ENCODE results near the gene DHRSX. TPM values are rescaled to one million over a fixed set of nuclear protein-coding genes. Genes with fewer than 3 reads are reported as not detected.
"Not testable (repeated sequence)": the region's sequence is repeated elsewhere in the genome, so short reads cannot be mapped to it uniquely, and the experiment has no call there.

Gene DHRSX
- total RNA-seq, 2 donors from 2014 or later, result 11.6 to 14.2 TPM

DNA sequence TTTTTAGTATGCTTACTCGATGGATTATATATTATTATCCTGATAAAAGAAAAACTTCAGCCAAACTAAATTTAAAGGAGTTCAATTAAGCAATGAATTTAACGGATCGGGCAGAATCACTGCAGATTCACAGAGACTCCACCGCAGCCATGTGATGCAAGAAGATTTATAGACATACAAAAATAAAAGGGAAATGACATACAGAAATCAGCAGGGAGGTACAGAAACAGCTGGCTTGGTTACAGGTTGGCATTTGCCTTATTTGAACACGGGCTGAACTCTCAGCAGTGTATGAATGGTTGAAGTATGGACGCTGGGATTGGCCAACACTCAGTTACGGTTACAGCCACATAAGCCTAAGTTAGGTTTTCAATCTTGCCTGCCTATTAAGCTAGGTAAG is 35.4 kb upstream of the DHRSX start:
- Mint-ChIP-seq H3K4me1 (no peaks in the 10 kb centered on the region), H3K36me3 (ENCODE audit: low read depth) (no peaks in the 10 kb centered on the region), H3K27me3 (peaks cover 20% of the 10 kb centered on the region), H3K4me3 (no peak overlapping the region), H3K27ac (no peak overlapping the region)
- DNase-seq, result no peak
- H3K9me3 ChIP-seq (ENCODE audit: control insufficient read depth, low read length, poor library complexity, severe bottlenecking), result no peaks in the 10 kb centered on the region
- ATAC-seq, result no peak

DNA sequence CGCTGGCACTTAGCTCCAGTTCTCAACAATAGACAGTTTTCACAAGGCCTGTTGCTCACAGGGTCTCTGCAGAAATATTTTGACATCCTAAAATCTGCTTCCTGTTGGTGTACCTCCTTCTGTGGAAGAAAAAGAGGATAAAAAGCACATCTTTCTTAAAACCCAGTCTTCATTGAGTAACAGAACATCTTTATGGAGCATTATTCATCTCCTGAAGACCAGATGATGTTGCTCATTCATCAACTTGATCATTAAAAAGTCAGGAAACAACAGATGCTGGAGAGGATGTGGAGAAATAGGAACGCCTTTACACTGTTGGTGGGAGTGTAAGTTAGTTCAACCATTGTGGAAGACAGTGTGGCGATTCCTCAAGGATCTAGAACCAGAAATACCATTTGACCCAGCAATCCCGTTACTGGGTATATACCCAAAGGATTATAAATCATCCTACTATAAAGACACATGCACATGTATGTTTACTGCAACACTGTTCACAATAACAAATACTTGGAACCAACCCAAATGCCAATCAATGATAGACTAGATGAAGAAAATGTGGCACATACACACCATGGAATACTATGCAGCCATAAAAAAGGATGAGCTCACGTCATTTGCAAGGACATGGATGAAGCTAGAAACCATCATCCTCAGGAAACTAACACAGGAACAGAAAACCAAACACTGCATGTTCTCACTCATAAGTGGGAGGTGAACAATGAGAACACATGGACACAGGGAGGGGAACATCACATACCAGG is 33.7 kb upstream of the DHRSX start:
- H3K9me3 ChIP-seq (ENCODE audit: control insufficient read depth, low read length, poor library complexity, severe bottlenecking); H3K27ac Mint-ChIP-seq; H3K4me3 Mint-ChIP-seq; ATAC-seq; DNase-seq; H3K4me1 Mint-ChIP-seq; H3K36me3 Mint-ChIP-seq (ENCODE audit: low read depth): not testable (repeated sequence)
- H3K27me3 Mint-ChIP-seq, result peaks cover 15% of the 10 kb centered on the region

DNA sequence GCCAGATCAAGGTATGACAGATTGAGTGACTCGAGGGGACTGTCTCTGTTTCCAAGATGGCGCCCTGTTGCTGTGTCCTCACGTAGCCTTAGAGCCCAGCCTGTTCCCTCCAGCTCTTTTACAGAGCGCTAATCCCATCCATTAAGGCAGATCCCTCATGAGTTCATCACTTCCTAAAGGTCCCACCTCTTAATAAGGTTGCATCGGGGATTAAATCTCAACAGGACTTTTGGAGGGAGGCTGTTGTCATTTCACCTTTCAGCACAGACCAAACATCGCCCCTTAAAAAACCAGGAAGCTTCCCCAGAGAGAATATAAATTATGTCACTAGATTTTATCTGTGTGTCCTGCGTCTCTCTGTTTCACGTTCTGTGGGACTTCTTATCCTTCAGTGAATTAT is 32.6 kb upstream of the DHRSX start:
- H3K27me3 Mint-ChIP-seq, result peaks cover 13% of the 10 kb centered on the region
- no peaks in the 10 kb centered on the region for H3K4me1 Mint-ChIP-seq
- ATAC-seq, result no peak
- H3K9me3 ChIP-seq (ENCODE audit: control insufficient read depth, low read length, poor library complexity, severe bottlenecking), result no peaks in the 10 kb centered on the region
- no peak overlapping the region for H3K4me3 Mint-ChIP-seq
- no peak overlapping the region for H3K27ac Mint-ChIP-seq
- H3K36me3 Mint-ChIP-seq (ENCODE audit: low read depth), result no peaks in the 10 kb centered on the region
- DNase-seq, result no peak

DNA sequence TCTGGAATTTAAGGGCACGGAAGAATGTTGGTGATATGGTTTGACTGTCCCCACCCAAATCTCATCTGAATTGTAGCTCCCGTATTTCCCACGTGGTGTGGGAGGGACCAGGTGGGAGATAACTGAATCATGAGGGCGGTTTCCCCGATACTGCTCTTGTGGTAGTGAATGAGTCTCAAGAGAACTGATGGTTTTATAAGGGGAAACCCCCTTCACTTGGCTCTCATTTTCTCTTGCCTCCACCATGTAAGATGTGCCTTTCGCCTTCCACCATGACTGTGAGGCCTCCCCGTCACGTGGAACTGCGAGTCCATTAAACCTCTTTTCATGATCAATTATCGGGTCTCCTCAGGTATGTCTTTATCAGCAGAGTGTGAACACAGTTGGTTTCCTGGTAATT is 25.6 kb upstream of the DHRSX start:
- ATAC-seq (no peak), DNase-seq (no peak)
- H3K4me1 Mint-ChIP-seq, result no peaks in the 10 kb centered on the region
- H3K27ac Mint-ChIP-seq, result no peak overlapping the region
- peaks cover 3% of the 10 kb centered on the region for H3K36me3 Mint-ChIP-seq (ENCODE audit: low read depth)
- H3K27me3 Mint-ChIP-seq, result peaks cover 21% of the 10 kb centered on the region
- no peak overlapping the region for H3K4me3 Mint-ChIP-seq
- no peaks in the 10 kb centered on the region for H3K9me3 ChIP-seq (ENCODE audit: control insufficient read depth, low read length, poor library complexity, severe bottlenecking)

DNA sequence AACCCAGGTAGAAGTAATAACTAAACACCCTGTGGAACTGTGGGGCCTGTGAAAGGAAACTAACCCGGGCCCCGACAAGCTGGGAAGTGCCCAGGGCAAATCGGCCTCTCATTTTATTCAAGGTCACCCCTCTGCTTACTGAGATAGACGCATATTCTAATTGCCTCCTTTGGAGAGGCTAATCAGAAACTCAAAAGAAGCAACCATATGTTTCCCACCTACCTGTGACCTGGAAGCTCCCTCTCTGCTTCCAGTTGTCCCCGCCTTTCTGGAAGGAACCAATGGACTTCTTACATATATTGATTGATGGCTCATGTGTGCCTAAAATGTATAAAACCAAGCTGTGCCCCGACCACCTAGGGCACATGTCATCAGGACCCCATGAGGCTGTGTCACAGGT is 23.1 kb upstream of the DHRSX start:
- H3K4me3 Mint-ChIP-seq, result no peak overlapping the region
- ATAC-seq, result no peak
- H3K9me3 ChIP-seq (ENCODE audit: control insufficient read depth, low read length, poor library complexity, severe bottlenecking), result no peaks in the 10 kb centered on the region
- H3K4me1 Mint-ChIP-seq, result no peaks in the 10 kb centered on the region
- no peak for DNase-seq
- H3K27ac Mint-ChIP-seq, result no peak overlapping the region
- peaks cover 21% of the 10 kb centered on the region for H3K27me3 Mint-ChIP-seq
- peaks cover 3% of the 10 kb centered on the region for H3K36me3 Mint-ChIP-seq (ENCODE audit: low read depth)

DNA sequence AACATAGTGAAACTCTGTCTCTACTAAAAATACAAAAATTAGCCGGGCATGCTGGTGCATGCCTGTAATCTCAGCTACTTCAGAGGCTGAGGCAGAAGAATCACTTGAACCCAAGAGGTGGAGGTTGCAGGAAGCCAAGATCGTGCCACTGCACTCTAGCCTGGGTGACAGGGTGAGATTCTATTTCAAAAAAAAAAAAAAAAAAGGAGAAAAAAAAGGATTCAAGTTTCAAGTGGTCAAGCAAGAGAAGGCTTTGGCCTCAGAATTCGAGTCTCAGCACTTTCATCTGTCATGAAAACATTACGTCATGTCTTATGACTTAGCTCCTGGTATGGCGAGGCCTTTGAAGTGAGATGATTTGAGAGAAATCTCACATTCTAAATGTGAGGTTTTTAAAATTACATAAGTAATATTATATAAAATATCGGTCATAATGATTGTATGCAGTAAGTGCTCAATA is 21.2 kb upstream of the DHRSX start:
- no peak for ATAC-seq

DNA sequence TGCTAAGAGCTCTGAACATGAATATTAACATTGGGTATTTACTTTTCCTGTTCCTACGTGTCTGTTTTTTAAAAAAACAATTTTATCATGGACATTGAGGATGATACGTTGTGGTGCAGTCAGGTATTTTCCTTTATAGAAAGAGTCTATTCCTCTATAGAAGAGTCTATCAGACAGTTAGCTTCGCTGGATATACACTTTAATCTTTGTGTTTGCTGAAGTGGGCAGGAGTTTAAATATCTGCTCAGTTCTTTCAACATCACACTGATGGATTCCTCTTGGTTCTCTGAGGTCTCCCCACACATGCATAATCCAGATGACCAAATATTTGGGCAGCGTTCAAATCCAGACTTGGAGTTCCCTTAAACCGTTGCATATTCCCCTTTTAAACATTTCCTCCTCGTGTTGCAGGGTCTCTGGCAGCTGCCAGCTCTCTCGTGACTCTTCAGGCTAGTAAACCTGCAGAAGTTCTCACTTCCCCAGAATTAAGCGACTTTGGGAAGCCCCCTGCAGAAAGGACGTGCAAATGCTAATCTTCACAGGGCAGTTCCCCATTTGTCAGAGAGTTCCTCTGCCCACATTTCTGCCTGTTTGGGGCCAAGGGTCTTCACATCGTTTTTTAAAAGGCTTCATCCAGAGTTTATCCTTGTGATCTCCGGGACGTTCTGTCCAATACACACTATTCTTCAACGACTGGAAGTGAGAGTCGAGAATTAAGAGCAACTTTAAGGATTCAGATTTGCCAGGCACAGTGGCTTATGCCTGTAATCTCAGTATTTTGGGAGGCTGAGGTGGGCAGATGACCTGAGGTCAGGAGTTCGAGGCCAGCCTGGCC is 20.5 kb upstream of the DHRSX start:
- no peak overlapping the region for H3K4me3 Mint-ChIP-seq
- no peak for DNase-seq
- ATAC-seq, result peak; percentile 60
- no peak overlapping the region for H3K27ac Mint-ChIP-seq
- no peaks in the 10 kb centered on the region for H3K36me3 Mint-ChIP-seq (ENCODE audit: low read depth)
- H3K4me1 Mint-ChIP-seq, result peaks cover 2% of the 10 kb centered on the region
- peaks cover 2% of the 10 kb centered on the region for H3K27me3 Mint-ChIP-seq
- no peaks in the 10 kb centered on the region for H3K9me3 ChIP-seq (ENCODE audit: control insufficient read depth, low read length, poor library complexity, severe bottlenecking)

More for the DNA sequence above, 21.2 kb upstream of the DHRSX start:
- H3K4me3 Mint-ChIP-seq, result no peak overlapping the region
- no peaks in the 10 kb centered on the region for H3K9me3 ChIP-seq (ENCODE audit: control insufficient read depth, low read length, poor library complexity, severe bottlenecking)
- H3K4me1 Mint-ChIP-seq, result peaks cover 2% of the 10 kb centered on the region
- peaks cover 3% of the 10 kb centered on the region for H3K36me3 Mint-ChIP-seq (ENCODE audit: low read depth)
- no peak overlapping the region for H3K27ac Mint-ChIP-seq
- no peak for DNase-seq
- H3K27me3 Mint-ChIP-seq, result peaks cover 9% of the 10 kb centered on the region

DNA sequence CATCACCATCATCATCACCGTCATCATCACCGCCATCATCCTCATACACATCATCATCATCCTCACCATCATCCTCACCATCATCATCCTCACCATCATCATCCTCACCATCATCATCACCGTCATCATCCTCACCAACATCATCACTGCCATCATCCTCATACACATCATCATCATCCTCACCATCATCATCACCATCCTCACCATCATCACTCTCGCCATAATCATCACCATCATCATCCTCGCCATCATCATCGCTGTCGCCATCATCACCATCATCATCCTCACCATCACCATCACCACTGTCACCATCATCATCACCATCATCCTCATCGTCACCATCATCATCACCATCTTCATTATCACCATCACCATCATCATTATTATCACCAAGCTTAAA is 19.8 kb upstream of the DHRSX start:
- H3K9me3 ChIP-seq (ENCODE audit: control insufficient read depth, low read length, poor library complexity, severe bottlenecking), result no peaks in the 10 kb centered on the region
- no peak overlapping the region for H3K27ac Mint-ChIP-seq
- peaks cover 2% of the 10 kb centered on the region for H3K4me1 Mint-ChIP-seq
- no peaks in the 10 kb centered on the region for H3K27me3 Mint-ChIP-seq
- DNase-seq (no peak), ATAC-seq (no peak)
- H3K36me3 Mint-ChIP-seq (ENCODE audit: low read depth), result no peaks in the 10 kb centered on the region
- no peak overlapping the region for H3K4me3 Mint-ChIP-seq

DNA sequence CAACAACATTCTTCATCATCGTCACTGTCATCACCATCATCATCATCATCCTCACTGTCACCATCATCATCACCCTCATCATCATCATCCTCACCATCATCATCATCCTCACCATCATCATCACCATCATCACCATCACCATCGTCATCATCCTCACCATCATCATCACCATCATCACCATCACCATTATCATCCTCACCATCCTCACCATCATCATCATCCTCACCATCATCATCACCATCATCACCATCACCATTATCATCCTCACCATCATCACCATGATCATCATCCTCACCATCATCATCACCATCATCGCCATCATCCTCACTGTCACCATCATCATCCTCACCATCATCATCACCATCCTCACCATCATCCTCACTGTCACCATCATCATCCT is 18.9 kb upstream of the DHRSX start:
- not testable (repeated sequence) for H3K4me1 Mint-ChIP-seq; H3K36me3 Mint-ChIP-seq (ENCODE audit: low read depth); H3K9me3 ChIP-seq (ENCODE audit: control insufficient read depth, low read length, poor library complexity, severe bottlenecking); H3K27ac Mint-ChIP-seq; H3K4me3 Mint-ChIP-seq; DNase-seq; H3K27me3 Mint-ChIP-seq; ATAC-seq

DNA sequence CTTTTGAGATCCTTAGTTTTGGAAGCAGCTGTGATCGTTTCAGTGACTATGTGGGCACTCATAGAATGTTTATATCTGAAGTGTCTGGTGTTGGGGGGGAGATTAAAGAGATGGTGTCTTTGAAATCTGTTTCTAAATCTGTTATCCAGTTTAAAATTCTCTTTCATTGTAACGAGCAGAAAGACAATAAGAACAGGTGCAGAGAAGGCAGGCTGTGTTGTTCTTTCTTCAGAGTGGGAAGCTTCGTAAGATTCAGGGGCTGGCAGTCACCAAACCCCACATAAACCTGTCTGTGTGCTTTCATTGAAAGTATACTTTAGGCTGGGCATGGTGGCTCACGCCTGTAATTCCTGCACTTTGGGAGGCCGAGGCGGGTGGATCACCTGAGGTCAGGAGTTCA is 16.3 kb upstream of the DHRSX start:
- Mint-ChIP-seq H3K4me3 (no peak overlapping the region), H3K27ac (no peak overlapping the region), H3K4me1 (peaks cover 2% of the 10 kb centered on the region), H3K36me3 (ENCODE audit: low read depth) (no peaks in the 10 kb centered on the region), H3K27me3 (peaks cover 7% of the 10 kb centered on the region)
- ATAC-seq (no peak), DNase-seq (no peak)
- no peaks in the 10 kb centered on the region for H3K9me3 ChIP-seq (ENCODE audit: control insufficient read depth, low read length, poor library complexity, severe bottlenecking)

DNA sequence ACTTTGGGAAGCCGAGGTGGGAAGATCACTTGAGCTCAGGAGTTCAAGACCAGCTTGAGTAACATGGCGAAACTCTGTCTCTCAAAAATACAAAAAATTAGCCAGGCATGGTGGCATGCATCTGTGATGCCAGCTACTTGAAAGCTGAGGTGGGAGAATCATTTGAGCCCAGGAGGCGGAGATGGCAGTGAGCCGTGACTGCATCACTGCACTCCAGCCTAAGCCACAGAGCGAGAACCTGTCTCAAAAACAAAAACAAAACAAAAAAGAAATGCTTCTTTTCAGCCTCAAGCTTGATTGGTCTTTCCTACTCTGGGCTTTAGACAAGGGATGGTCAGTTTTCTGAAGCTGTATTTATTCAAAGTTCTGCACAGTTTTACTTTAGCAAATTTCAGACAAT is 15.8 kb upstream of the DHRSX start:
- DNase-seq (no peak), ATAC-seq (peak; percentile 39)
- H3K9me3 ChIP-seq (ENCODE audit: control insufficient read depth, low read length, poor library complexity, severe bottlenecking), result no peaks in the 10 kb centered on the region
- no peak overlapping the region for H3K4me3 Mint-ChIP-seq
- H3K4me1 Mint-ChIP-seq, result peaks cover 2% of the 10 kb centered on the region
- no peak overlapping the region for H3K27ac Mint-ChIP-seq
- H3K27me3 Mint-ChIP-seq, result peaks cover 7% of the 10 kb centered on the region
- no peaks in the 10 kb centered on the region for H3K36me3 Mint-ChIP-seq (ENCODE audit: low read depth)

DNA sequence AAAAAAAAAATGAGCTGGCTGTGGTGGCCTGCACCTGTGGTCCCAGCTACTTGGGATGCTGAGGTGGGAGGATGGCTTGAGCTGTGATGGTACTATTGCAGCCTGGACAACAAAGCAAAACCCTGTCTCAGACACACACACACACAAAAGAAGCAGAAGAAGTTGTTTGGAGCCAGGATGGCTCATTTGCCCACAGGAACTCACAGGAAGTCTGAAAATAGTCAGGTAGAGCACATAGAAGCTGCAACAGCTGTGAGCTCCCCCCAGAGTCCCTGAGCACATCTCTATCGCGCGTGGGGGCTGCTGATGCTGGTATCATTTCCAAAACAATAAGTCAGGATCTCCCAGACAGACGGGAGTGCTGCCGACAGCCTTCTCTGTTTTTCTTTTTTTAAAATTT is 13.4 kb upstream of the DHRSX start:
- Mint-ChIP-seq H3K4me3 (no peak overlapping the region), H3K27ac (no peak overlapping the region), H3K27me3 (peaks cover 7% of the 10 kb centered on the region), H3K4me1 (peaks cover 2% of the 10 kb centered on the region), H3K36me3 (ENCODE audit: low read depth) (no peaks in the 10 kb centered on the region)
- DNase-seq, result no peak
- no peaks in the 10 kb centered on the region for H3K9me3 ChIP-seq (ENCODE audit: control insufficient read depth, low read length, poor library complexity, severe bottlenecking)
- ATAC-seq, result no peak

DNA sequence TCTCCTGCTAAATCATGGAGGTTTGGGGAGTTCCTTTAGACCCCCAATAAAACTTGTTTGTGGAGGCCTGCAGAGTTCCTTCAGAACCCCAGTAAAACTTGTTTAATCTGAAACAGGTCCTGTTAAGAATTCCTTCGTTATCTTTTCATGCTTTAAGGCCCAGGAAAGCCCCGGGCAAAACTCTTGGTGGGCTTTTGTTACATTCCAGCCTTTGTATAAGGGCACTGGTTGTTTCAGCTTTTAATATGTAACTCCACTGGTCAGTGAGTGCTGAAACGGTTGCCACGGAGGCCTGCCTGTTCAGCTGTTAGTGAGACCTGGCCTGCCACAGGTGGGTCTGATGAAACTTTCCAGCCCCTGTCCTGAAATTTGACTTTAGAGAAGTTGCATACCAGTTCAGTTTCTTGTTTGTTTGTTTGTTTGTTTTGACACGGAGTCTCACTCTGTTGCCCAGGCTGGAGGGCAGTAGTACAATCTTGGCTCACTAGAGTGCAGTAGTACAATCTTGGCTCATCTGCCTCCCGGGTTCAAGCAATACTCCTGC is 12.4 kb upstream of the DHRSX start:
- H3K4me3 Mint-ChIP-seq, result no peak overlapping the region
- DNase-seq (no peak), ATAC-seq (no peak)
- H3K27me3 Mint-ChIP-seq, result peaks cover 7% of the 10 kb centered on the region
- no peaks in the 10 kb centered on the region for H3K36me3 Mint-ChIP-seq (ENCODE audit: low read depth)
- H3K4me1 Mint-ChIP-seq, result peaks cover 6% of the 10 kb centered on the region
- H3K9me3 ChIP-seq (ENCODE audit: control insufficient read depth, low read length, poor library complexity, severe bottlenecking), result no peaks in the 10 kb centered on the region
- H3K27ac Mint-ChIP-seq, result no peak overlapping the region
